SK-N-SH (cell line): Measurements from ENCODE around the gene FAM219A. TPM values are rescaled to one million over a fixed set of nuclear protein-coding genes. Genes with fewer than 3 reads are reported as not detected.

ENCODE experiments used
- CTCF ChIA-PET: fragments of 300-600, 350-600 bp; formaldehyde crosslinking; extraction: SDS; loops from one replicate; lab custom pipeline; 2021; lab: Yijun Ruan, JAX
- POLR2A ChIA-PET: fragments of 350-600 bp; sonication (Branson Sonifier 250); formaldehyde crosslinking; extraction: SDS; loops from one replicate; lab custom pipeline; 2020; ENCODE audit warnings: antibody characterized with exemption, inconsistent platforms; lab: Yijun Ruan, JAX
- DNase-seq: peaks from one replicate; pipeline ENCODE4 v3.0.0; 2012
- H2AFZ ChIP-seq: fragments of 200-600 bp; sonication (generic); 2 replicates; pipeline ENCODE4 v1.8.1; 2016; ENCODE audit warnings: antibody characterized with exemption, mild to moderate bottlenecking, low read depth
- H3F3A ChIP-seq: fragments of 200-600 bp; sonication (generic); replicated peaks from 2 replicates; pipeline ENCODE3; 2016; ENCODE audit warnings: antibody characterized with exemption, mild to moderate bottlenecking; ENCODE audit not compliant: insufficient read depth
- H3K27ac ChIP-seq, 2 experiments: fragments of 200-500 bp in 1 of 2; fragments of 200-600 bp in 1 of 2; sonication (Bioruptor generic) in 1 of 2; sonication (generic), shearing (Covaris generic) in 1 of 2; 2 replicates each; pipeline versions ENCODE4 v1.5.1 to v1.6.1; 2014 to 2016; ENCODE audit warnings: low read depth in 2 of 2, inconsistent platforms in 1 of 2, low read length in 1 of 2, mild to moderate bottlenecking in 1 of 2, mixed read lengths in 1 of 2
- H3K27me3 ChIP-seq: fragments of 200-600 bp; sonication (generic), shearing (Covaris generic); 2 replicates; pipeline ENCODE4 v1.6.1; 2016; ENCODE audit warnings: mixed run types; ENCODE audit not compliant: insufficient read depth
- H3K36me3 ChIP-seq, 2 experiments: fragments of 200-500 bp in 1 of 2; fragments of 200-600 bp in 1 of 2; sonication (Bioruptor generic) in 1 of 2; sonication (generic) in 1 of 2; replicated peaks in 1 of 2; 2 replicates each; pipeline versions ENCODE3 to v1.5.1; 2014 to 2016; ENCODE audit warnings: low read length in 1 of 2, mild to moderate bottlenecking in 1 of 2; ENCODE audit not compliant: insufficient read depth in 2 of 2, control insufficient read depth in 1 of 2
- H3K4me1 ChIP-seq, 2 experiments: fragments of 200-500 bp in 1 of 2; fragments of 200-600 bp in 1 of 2; sonication (Bioruptor generic) in 1 of 2; sonication (generic), shearing (Covaris generic) in 1 of 2; 2 replicates each; pipeline versions ENCODE4 v1.5.1 to v1.6.1; 2014 to 2016; ENCODE audit warnings: low read depth in 1 of 2, low read length in 1 of 2, mixed run types in 1 of 2; ENCODE audit not compliant: insufficient read depth in 2 of 2, control insufficient read depth in 1 of 2
- H3K4me2 ChIP-seq: fragments of 200-600 bp; sonication (generic), shearing (Covaris generic); 2 replicates; pipeline ENCODE4 v1.6.1; 2017; ENCODE audit warnings: mixed run types
- H3K4me3 ChIP-seq, 2 experiments: fragments of 200-500 bp in 1 of 2; fragments of 200-600 bp in 1 of 2; sonication (Bioruptor generic) in 1 of 2; sonication (generic), shearing (Covaris generic) in 1 of 2; 2 replicates each; pipeline versions ENCODE4 v1.5.1 to v1.8.1; 2014 to 2016; ENCODE audit warnings: low read depth in 2 of 2, inconsistent platforms in 1 of 2, low read length in 1 of 2, mild to moderate bottlenecking in 1 of 2, mixed read lengths in 1 of 2, moderate library complexity in 1 of 2
- H3K79me2 ChIP-seq: fragments of 200-600 bp; sonication (generic); 2 replicates; pipeline ENCODE4 v1.8.1; 2017; ENCODE audit warnings: mild to moderate bottlenecking; ENCODE audit not compliant: insufficient read depth
- H3K9ac ChIP-seq: fragments of 200-600 bp; sonication (generic); 2 replicates; pipeline ENCODE4 v1.6.1; 2017; ENCODE audit warnings: mixed run types
- H3K9me2 ChIP-seq: fragments of 200-600 bp; sonication (generic); 2 replicates; pipeline ENCODE4 v1.6.1; 2017; ENCODE audit warnings: mixed run types
- H3K9me3 ChIP-seq: fragments of 200-600 bp; sonication (generic); 2 replicates; pipeline ENCODE4 v1.6.1; 2017; ENCODE audit warnings: mixed run types, mild to moderate bottlenecking, moderate library complexity
- H4K20me1 ChIP-seq: fragments of 200-600 bp; sonication (generic); 2 replicates; pipeline ENCODE4 v1.6.1; 2017; ENCODE audit warnings: mild to moderate bottlenecking, mixed run types; ENCODE audit not compliant: insufficient read depth
- CTCF ChIP-seq: fragments of 200-600 bp; sonication (generic); IDR thresholded peaks from 2 replicates; pipeline ENCODE4 v1.6.1; 2017; ENCODE audit warnings: antibody characterized with exemption, mild to moderate bottlenecking, moderate library complexity
- IRF3 ChIP-seq: fragments of 150-350 bp; IDR thresholded peaks from 2 replicates; pipeline ENCODE4 v1.6.1; 2016; ENCODE audit warnings: mild to moderate bottlenecking, low read depth, low read length
- RFX5 ChIP-seq: IDR thresholded peaks from 2 replicates; pipeline ENCODE4 v1.6.1; 2012; ENCODE audit warnings: mild to moderate bottlenecking, improper control_type of control experiment, low read length
- SIN3A ChIP-seq: IDR thresholded peaks from 2 replicates; pipeline ENCODE4 v1.6.1; 2012; ENCODE audit warnings: low read depth, mild to moderate bottlenecking, low read length, moderate library complexity, borderline replicate concordance
- TAF1 ChIP-seq: IDR thresholded peaks from 2 replicates; pipeline ENCODE4 v1.6.1; 2012; ENCODE audit warnings: low read depth, mild to moderate bottlenecking, low read length, moderate library complexity, borderline replicate concordance
- TCF12 ChIP-seq: IDR thresholded peaks from 2 replicates; pipeline ENCODE4 v1.4.0; 2012
- TEAD4 ChIP-seq: IDR thresholded peaks from 2 replicates; pipeline ENCODE4 v1.4.0; 2012; ENCODE audit warnings: mild to moderate bottlenecking, borderline replicate concordance; ENCODE audit not compliant: insufficient read depth
- WGBS: methylation state at CpG from one replicate; pipeline ENCODE4 v1.1.6; 2017; ENCODE audit warnings: low lambda C conversion rate; 5-methylcytosine and 5-hydroxymethylcytosine counted together
- polyA plus RNA-seq, 3 experiments: library from polyadenylated mRNA; depleted of rRNA; stranded (reverse); fragments of >200 nt; gene quantifications; 2 replicates each; pipeline ENCODE4 v1.2.3, GENCODE V29; 2012
- TF ChIP-seq, protein P1 (sequence below): IDR thresholded peaks from 2 replicates; pipeline ENCODE4 v1.4.0; 2012; ENCODE audit warnings: low read depth, borderline replicate concordance
- TF ChIP-seq, protein P2 (sequence below): fragments of 150-350 bp; IDR thresholded peaks from 2 replicates; pipeline ENCODE4 v1.6.1; 2017; ENCODE audit warnings: antibody characterized with exemption, low read length, low read depth, borderline replicate concordance

Gene FAM219A
- polyA plus RNA-seq, 1 of the 3 experiments (the other 2 are of a cell fraction), result 15.7 TPM

DNA sequence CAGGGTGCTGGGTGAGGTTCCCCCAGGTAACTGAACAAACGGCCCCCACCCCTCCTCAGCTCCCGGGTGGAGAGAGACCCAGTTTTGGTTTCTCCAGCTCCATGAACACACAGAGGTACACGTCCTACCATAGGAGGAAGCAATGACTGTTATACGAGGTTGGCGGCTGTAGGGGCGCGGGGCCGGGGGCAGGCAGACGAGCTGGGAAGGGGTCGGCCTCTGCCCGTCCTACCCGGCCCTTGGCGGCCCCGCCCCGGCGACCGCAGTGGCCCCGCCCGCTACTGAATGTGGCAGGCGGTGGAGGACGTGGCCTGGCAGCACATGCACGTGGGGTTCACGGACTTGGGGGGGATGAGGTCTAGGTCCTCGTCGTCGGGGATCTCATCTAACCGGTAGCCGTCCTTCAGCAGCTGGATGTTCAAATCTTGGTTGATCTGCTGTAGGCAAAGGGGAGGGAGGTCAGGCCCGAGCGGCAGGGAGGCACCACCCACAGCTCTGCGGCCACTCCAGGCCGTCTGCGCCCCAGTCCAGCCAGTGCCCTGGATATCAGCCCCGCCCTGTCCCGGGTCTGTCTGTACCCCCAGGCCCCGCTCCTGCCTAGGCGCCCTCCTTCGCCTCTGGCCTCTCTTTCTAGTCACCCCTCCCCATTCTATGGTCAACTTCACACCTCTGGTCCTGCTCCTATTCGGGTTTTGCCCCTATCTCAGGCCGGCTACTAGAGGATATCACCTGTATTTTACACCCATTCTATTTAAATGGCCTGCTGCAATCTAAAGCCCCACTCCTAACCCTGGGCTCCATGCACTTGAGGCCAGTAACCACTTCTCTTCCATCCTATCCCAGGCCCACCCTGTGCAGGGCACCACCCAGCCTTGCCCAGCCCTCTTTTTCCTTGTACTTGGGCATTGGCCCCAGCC lies 57.4 kb downstream of the FAM219A start:
- POLR2A ChIA-PET, result no interaction called here
- no peak for DNase-seq
- Histone ChIP-seq H3F3A (peaks cover 6% of the 10 kb centered on the region), H3K27ac (no peak overlapping the region), H3K4me1 (no peaks in the 10 kb centered on the region), H2AFZ (no peak overlapping the region), H3K4me3 (no peak overlapping the region), H3K9me2 (no peaks in the 10 kb centered on the region), H3K9me3 (no peaks in the 10 kb centered on the region), H3K36me3 (peaks cover 18 to 38% of the 10 kb centered on the region in 2 experiments), H3K4me2 (no peak overlapping the region), H3K9ac (no peak overlapping the region), H4K20me1 (peaks cover 25% of the 10 kb centered on the region), H3K27me3 (no peaks in the 10 kb centered on the region), H3K79me2 (no peaks in the 10 kb centered on the region)
- no peak for TF ChIP-seq RFX5
- CTCF ChIA-PET, result interaction anchor here (0.9 to 4.4 kb wide), 7 partner anchors 8 to 203 kb away, joined by 3 to 20 read pairs (median 3); no protein-coding TSS in a partner anchor
- 92% methylated on average over 29 of the region's 40 CpGs for WGBS

DNA sequence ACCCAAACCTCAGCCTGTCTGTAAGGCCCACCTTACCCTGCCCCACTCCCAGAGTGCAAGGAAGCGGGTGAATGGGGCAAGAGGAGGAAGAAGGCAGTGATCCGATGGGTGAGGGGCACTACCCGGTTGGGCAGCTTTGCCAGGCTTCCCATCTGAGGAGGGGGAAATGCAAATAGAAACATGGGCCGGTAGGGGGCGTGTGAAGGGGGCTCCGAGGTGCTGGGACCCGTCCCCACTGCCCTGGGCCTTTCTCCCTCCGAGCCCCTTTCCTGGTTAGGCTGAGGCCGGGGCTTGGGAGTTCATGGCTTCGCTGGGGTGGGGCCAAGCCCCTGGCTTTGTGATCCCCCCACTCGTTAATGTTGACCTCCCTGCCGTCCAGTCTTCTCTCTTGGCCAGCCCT lies 58.1 kb downstream of the FAM219A start:
- CTCF ChIA-PET, result interaction anchor here (0.9 to 4.4 kb wide), 8 partner anchors 8 to 203 kb away, joined by 3 to 20 read pairs (median 4); no protein-coding TSS in a partner anchor
- peaks cover 18 to 37% of the 10 kb centered on the region in 2 experiments for H3K36me3 ChIP-seq

More for the DNA sequence above, 58.1 kb downstream of the FAM219A start:
- WGBS, result 93% methylated on average over 12 of the region's 12 CpGs
- Histone ChIP-seq H2AFZ (no peak overlapping the region), H3K79me2 (no peaks in the 10 kb centered on the region), H3K9ac (no peak overlapping the region), H3K27me3 (no peaks in the 10 kb centered on the region), H4K20me1 (peaks cover 19% of the 10 kb centered on the region), H3K27ac (no peak overlapping the region), H3K9me3 (no peaks in the 10 kb centered on the region), H3F3A (peaks cover 6% of the 10 kb centered on the region), H3K4me3 (no peak overlapping the region), H3K9me2 (no peaks in the 10 kb centered on the region), H3K4me1 (no peaks in the 10 kb centered on the region), H3K4me2 (no peak overlapping the region)
- no peak for DNase-seq
- POLR2A ChIA-PET, result no interaction called here
- TF ChIP-seq, protein P1, sequence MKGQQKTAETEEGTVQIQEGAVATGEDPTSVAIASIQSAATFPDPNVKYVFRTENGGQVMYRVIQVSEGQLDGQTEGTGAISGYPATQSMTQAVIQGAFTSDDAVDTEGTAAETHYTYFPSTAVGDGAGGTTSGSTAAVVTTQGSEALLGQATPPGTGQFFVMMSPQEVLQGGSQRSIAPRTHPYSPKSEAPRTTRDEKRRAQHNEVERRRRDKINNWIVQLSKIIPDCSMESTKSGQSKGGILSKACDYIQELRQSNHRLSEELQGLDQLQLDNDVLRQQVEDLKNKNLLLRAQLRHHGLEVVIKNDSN, result no peak
- TF ChIP-seq, protein P2, sequence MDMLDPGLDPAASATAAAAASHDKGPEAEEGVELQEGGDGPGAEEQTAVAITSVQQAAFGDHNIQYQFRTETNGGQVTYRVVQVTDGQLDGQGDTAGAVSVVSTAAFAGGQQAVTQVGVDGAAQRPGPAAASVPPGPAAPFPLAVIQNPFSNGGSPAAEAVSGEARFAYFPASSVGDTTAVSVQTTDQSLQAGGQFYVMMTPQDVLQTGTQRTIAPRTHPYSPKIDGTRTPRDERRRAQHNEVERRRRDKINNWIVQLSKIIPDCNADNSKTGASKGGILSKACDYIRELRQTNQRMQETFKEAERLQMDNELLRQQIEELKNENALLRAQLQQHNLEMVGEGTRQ, result no peak
- no peak for TF ChIP-seq RFX5
- no peak for TF ChIP-seq SIN3A
- no peak for TF ChIP-seq TAF1
- no peak for TF ChIP-seq IRF3
- TF ChIP-seq TCF12, result no peak
- no peak for TF ChIP-seq TEAD4
- no peak for TF ChIP-seq CTCF
